IPS-20b (cell line): Measurements from ENCODE around the gene KRTAP2-1.

Source experiments
- H3K27ac ChIP-seq: one replicate; pipeline ENCODE4 v1.5.1; 2013; ENCODE audit warnings: low read length
- H3K27me3 ChIP-seq: 2 replicates; pipeline ENCODE4 v1.6.1; 2013; ENCODE audit warnings: mild to moderate bottlenecking, low read length, inconsistent platforms; ENCODE audit not compliant: insufficient read depth
- H3K36me3 ChIP-seq: 2 replicates; pipeline ENCODE4 v1.6.1; 2013; ENCODE audit warnings: low read depth, mild to moderate bottlenecking, inconsistent platforms, low read length, moderate library complexity; ENCODE audit not compliant: insufficient read depth
- H3K4me1 ChIP-seq: 2 replicates; pipeline ENCODE4 v1.6.1; 2013; ENCODE audit warnings: mild to moderate bottlenecking, control low read depth, inconsistent platforms, low read length, moderate library complexity; ENCODE audit not compliant: insufficient read depth
- H3K4me3 ChIP-seq: 2 replicates; pipeline ENCODE4 v1.5.1; 2013; ENCODE audit warnings: mild to moderate bottlenecking, low read length, inconsistent platforms
- H3K9ac ChIP-seq: 2 replicates; pipeline ENCODE4 v1.6.1; 2013; ENCODE audit warnings: low read depth, mild to moderate bottlenecking, inconsistent platforms, low read length, moderate library complexity
- H3K9me3 ChIP-seq: 2 replicates; pipeline ENCODE4 v1.6.1; 2013; ENCODE audit warnings: mild to moderate bottlenecking, low read depth, low read length, inconsistent platforms; ENCODE audit not compliant: insufficient read depth

Gene KRTAP2-1

DNA sequence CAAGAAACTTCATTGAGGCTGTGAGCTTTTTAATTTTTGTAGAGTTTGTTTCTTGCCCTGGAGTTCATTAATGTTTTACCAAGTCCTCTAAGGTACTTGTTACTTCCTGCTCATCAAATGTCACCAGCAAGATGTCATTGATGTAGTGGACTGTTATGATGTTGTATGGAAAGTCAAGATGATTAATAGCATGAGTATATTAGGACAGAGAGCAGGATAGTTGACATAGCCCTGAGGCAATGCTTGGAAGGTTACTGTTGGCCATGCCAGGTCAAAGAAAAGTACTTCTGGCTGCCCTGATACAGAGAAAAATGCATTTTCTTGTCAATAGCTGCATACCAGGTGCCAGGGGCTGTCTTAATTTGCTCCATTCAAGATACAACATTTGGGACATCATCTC lies 26.8 kb downstream of the KRTAP2-1 start:
- Histone ChIP-seq H3K27me3 (no peaks in the 10 kb centered on the region), H3K27ac (no peak overlapping the region), H3K36me3 (no peaks in the 10 kb centered on the region), H3K4me1 (no peaks in the 10 kb centered on the region), H3K4me3 (no peak overlapping the region), H3K9me3 (no peaks in the 10 kb centered on the region), H3K9ac (no peak overlapping the region)

DNA sequence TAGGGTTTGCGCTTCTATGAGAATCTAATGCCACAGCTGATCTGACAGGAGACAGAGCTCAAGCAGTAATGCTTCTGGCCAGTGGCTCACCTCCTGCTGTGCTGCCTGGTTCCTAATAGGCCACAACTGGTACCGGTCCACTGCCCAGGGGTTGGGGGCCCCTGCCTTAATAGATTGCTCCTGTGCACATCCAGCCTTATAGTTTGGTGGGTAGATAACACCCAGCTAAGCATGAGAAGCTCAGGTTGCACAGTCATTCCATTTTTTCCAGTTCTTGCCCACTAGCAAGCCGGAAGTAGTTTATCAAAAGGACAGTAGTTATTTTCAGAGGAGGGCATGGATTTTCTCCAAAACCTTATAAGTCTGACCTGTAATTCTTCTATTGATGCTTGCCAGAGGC lies 27.7 kb downstream of the KRTAP2-1 start:
- Histone ChIP-seq H3K36me3 (no peaks in the 10 kb centered on the region), H3K4me3 (no peak overlapping the region), H3K27ac (no peak overlapping the region), H3K9ac (no peak overlapping the region), H3K9me3 (no peaks in the 10 kb centered on the region), H3K4me1 (no peaks in the 10 kb centered on the region), H3K27me3 (no peaks in the 10 kb centered on the region)

DNA sequence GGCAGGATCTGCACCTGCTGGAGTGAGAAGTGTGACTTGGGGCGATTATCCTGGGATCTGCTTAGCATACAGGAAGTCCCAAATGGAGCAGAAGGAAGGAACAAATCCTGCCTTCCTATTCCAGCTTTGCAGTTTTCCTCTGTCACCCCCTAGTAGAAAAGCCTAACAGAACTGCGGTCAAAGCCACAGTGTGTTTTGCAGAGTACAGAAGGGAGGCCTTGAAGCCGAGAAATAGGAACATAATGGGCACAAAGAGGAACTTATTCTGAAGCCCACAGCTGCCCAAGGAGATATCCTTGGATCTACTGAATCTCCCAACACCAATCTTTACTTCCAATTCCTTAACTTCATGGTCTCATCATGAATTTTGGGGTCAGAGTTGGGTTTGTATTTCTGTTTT lies 28.6 kb downstream of the KRTAP2-1 start:
- no peaks in the 10 kb centered on the region for H3K4me1 ChIP-seq
- H3K27me3 ChIP-seq: no peaks in the 10 kb centered on the region
- no peak overlapping the region for H3K27ac ChIP-seq
- no peaks in the 10 kb centered on the region for H3K36me3 ChIP-seq
- no peaks in the 10 kb centered on the region for H3K9me3 ChIP-seq
- H3K9ac ChIP-seq: no peak overlapping the region
- no peak overlapping the region for H3K4me3 ChIP-seq

- H3K27ac ChIP-seq: no peak overlapping the region
- H3K9ac ChIP-seq: no peak overlapping the region
- H3K36me3 ChIP-seq: no peaks in the 10 kb centered on the region
- no peak overlapping the region for H3K4me3 ChIP-seq
- H3K4me1 ChIP-seq: no peaks in the 10 kb centered on the region
- no peaks in the 10 kb centered on the region for H3K9me3 ChIP-seq
- no peaks in the 10 kb centered on the region for H3K27me3 ChIP-seq
Measured at GRCh38 chr17:41016578-41017215, 30.4 kb downstream of the KRTAP2-1 start.

GRCh38 chr17:41015454-41015853 lies 31.7 kb downstream of the KRTAP2-1 start:
- H3K4me3 ChIP-seq: no peak overlapping the region
- no peak overlapping the region for H3K9ac ChIP-seq
- no peaks in the 10 kb centered on the region for H3K27me3 ChIP-seq
- no peaks in the 10 kb centered on the region for H3K36me3 ChIP-seq
- no peaks in the 10 kb centered on the region for H3K9me3 ChIP-seq
- no peaks in the 10 kb centered on the region for H3K4me1 ChIP-seq
- H3K27ac ChIP-seq: no peak overlapping the region

DNA sequence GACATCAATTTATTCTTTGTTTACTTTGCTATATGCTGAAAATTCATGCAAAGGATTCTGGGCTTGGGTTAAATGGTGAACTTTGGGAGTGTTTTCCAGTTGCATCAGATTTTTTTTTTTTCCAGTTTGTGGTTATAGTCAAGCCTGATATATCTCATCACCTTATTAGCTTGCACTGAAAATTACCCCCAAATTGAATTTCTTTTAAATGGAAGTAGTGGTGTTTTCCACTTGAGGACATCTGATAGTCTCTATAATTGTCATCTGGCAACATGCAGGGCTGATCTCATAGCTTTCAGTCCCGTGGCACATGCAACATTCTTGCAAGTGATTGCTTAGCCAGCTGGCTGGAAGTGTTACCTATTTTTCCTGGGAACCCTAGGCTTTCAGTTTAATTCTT lies 33.5 kb downstream of the KRTAP2-1 start:
- Histone ChIP-seq H3K27me3 (no peaks in the 10 kb centered on the region), H3K27ac (no peak overlapping the region), H3K36me3 (no peaks in the 10 kb centered on the region), H3K4me3 (no peak overlapping the region), H3K9me3 (no peaks in the 10 kb centered on the region), H3K4me1 (peaks cover 8% of the 10 kb centered on the region; the same call in 1 of the 2 replicates), H3K9ac (no peak overlapping the region)

DNA sequence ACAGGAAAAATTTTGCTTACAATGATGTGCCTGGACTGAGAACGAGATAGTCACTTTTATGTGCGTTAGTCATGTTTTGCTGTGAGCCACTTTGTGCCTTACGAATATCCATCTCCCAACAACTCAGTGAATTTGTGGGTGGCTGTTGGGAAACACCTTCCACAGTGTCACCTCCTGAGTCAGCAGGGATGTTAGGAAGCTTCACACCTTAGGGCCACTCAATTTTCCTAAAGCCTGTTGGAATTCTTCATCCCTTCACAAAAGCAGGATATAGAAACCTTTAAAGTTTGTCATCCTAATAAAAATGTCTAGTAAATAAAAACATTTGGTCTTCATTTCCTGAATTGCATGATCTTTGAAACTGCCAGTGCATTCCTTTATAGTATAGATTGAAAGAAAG lies 33.9 kb downstream of the KRTAP2-1 start:
- H3K9me3 ChIP-seq: no peaks in the 10 kb centered on the region
- H3K36me3 ChIP-seq: no peaks in the 10 kb centered on the region
- no peak overlapping the region for H3K4me3 ChIP-seq

GRCh38 chr17:41012326-41013120 lies 34.6 kb downstream of the KRTAP2-1 start:
- no peaks in the 10 kb centered on the region for H3K27me3 ChIP-seq
- no peak overlapping the region for H3K27ac ChIP-seq
- H3K9ac ChIP-seq: no peak overlapping the region
- H3K4me3 ChIP-seq: no peak overlapping the region
- no peaks in the 10 kb centered on the region; the same call in 1 of the 2 replicates for H3K9me3 ChIP-seq
- no peaks in the 10 kb centered on the region for H3K36me3 ChIP-seq
- peaks cover 8% of the 10 kb centered on the region; the same call in 1 of the 2 replicates for H3K4me1 ChIP-seq

More for the DNA sequence above, 33.9 kb downstream of the KRTAP2-1 start:
- Histone ChIP-seq H3K27ac (no peak overlapping the region), H3K27me3 (no peaks in the 10 kb centered on the region), H3K9ac (no peak overlapping the region), H3K4me1 (peaks cover 8% of the 10 kb centered on the region; the same call in 1 of the 2 replicates)

GRCh38 chr17:41010441-41010840 lies 36.7 kb downstream of the KRTAP2-1 start:
- no peak overlapping the region for H3K9ac ChIP-seq
- H3K36me3 ChIP-seq: no peaks in the 10 kb centered on the region
- H3K9me3 ChIP-seq: no peaks in the 10 kb centered on the region; the same call in 1 of the 2 replicates
- no peaks in the 10 kb centered on the region for H3K27me3 ChIP-seq
- no peak overlapping the region for H3K27ac ChIP-seq
- H3K4me3 ChIP-seq: no peak overlapping the region
- peaks cover 8% of the 10 kb centered on the region; the same call in 1 of the 2 replicates for H3K4me1 ChIP-seq

- Histone ChIP-seq H3K36me3 (no peaks in the 10 kb centered on the region), H3K9ac (no peak overlapping the region), H3K4me1 (peaks cover 8% of the 10 kb centered on the region; the same call in 1 of the 2 replicates), H3K27me3 (no peaks in the 10 kb centered on the region), H3K9me3 (no peaks in the 10 kb centered on the region; the same call in 1 of the 2 replicates), H3K4me3 (no peak overlapping the region), H3K27ac (no peak overlapping the region)
Measured at GRCh38 chr17:41009936-41010335, 37.2 kb downstream of the KRTAP2-1 start.

DNA sequence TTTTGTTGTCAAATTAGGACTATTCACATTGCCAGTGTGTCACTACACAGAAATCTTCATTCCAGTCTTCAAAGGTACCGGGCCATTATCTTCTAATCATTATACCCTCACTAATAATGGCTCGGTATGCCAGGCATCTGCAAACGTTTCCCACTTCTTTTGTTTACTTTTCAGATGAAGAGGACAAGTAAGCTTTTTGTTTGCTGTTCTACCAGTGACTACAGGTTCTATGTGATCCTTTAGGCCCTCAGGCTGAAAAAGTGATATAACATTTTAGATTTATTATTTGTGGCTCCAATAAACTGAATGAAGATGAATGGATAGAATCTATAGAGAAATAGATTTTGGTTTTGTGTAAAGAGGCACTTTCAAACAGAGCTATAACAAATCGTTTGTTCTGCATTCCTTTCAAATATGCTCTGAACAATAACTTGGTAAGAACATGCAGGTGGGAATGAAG lies 37.8 kb downstream of the KRTAP2-1 start:
- H3K9ac ChIP-seq: no peak overlapping the region
- no peak overlapping the region for H3K4me3 ChIP-seq
- H3K27ac ChIP-seq: no peak overlapping the region
- H3K36me3 ChIP-seq: no peaks in the 10 kb centered on the region
- no peaks in the 10 kb centered on the region; the same call in 1 of the 2 replicates for H3K9me3 ChIP-seq
- H3K4me1 ChIP-seq: peaks cover 8% of the 10 kb centered on the region; the same call in 1 of the 2 replicates
- H3K27me3 ChIP-seq: no peaks in the 10 kb centered on the region

GRCh38 chr17:41008811-41009210 lies 38.3 kb downstream of the KRTAP2-1 start, which contains the start of gene KRTAP3-1:
TSS of gene KRTAP3-1 (minus strand) at chr17:41009128. CDS start at chr17:41009074, 54 bp downstream.
- H3K9ac ChIP-seq: no peak within 1 kb of the TSS
- H3K4me1 ChIP-seq: peaks cover 8% of the 10 kb centered on the region; the same call in 1 of the 2 replicates
- no peaks in the 10 kb centered on the region; the same call in 1 of the 2 replicates for H3K9me3 ChIP-seq
- H3K27me3 ChIP-seq: no peaks in the 10 kb centered on the region
- H3K36me3 ChIP-seq: no peaks in the 10 kb centered on the region
- no peak within 1 kb of the TSS for H3K27ac ChIP-seq
- no peak within 1 kb of the TSS for H3K4me3 ChIP-seq
